B cell (primary cell): ENCODE measurements around the gene SFXN4. TPM values are rescaled to one million over a fixed set of nuclear protein-coding genes. Genes with fewer than 3 reads are reported as not detected.

Experiments
- ATAC-seq: fragments of 200-7000 bp; cut with Tn5 transposase; one replicate; pipeline ENCODE4 v1.10.0; 2021; ENCODE audit warnings: low read depth, mild to moderate bottlenecking, moderate number of reproducible peaks, moderate library complexity
- CTCF ChIA-PET: fragments of 350-600 bp; sonication (Branson Sonifier 250); formaldehyde crosslinking; loops from one replicate; lab custom pipeline; 2021; ENCODE audit warnings: antibody characterized with exemption, inconsistent platforms; lab: Charles Lee
- POLR2A ChIA-PET: fragments of 350-600 bp; sonication (Branson Sonifier 250); formaldehyde crosslinking; loops from one replicate; lab custom pipeline; 2021; ENCODE audit warnings: antibody characterized with exemption; lab: Charles Lee
- DNase-seq: peaks from one replicate; pipeline ENCODE4 v3.0.0; 2013
- H2AFZ ChIP-seq: 2 replicates; pipeline ENCODE4 v1.6.1; 2012; ENCODE audit warnings: mild to moderate bottlenecking, low read depth, low read length; ENCODE audit not compliant: insufficient read depth, poor library complexity, severe bottlenecking
- H3K27ac ChIP-seq, 2 donors: 1 replicate in 1 of 2; 2 replicates in 1 of 2; pipeline ENCODE4 v1.5.1; 2012 to 2013; ENCODE audit warnings: low read length in 2 of 2, mild to moderate bottlenecking in 2 of 2, moderate library complexity in 1 of 2
- H3K27me3 ChIP-seq, 4 experiments: fragments of 200-600 bp in 1 of 4; sonication (generic) in 1 of 4; replicated peaks in 1 of 4; 1 replicate in 2 of 4; 2 replicates in 2 of 4; pipeline versions ENCODE4 v1.6.1 to v1.7.0; 2013 to 2016; ENCODE audit warnings: low read length in 3 of 4, mild to moderate bottlenecking in 2 of 4, mixed read lengths in 1 of 4, moderate library complexity in 1 of 4; ENCODE audit not compliant: insufficient read depth in 4 of 4, control insufficient read depth in 3 of 4; ENCODE audit errors: control extremely low read depth in 1 of 4
- H3K36me3 ChIP-seq, 2 experiments: replicated peaks in 1 of 2; 1 replicate in 1 of 2; 2 replicates in 1 of 2; pipeline versions ENCODE4 v1.6.1 to v1.7.1; 2013; ENCODE audit warnings: low read length in 1 of 2; ENCODE audit not compliant: insufficient read depth in 2 of 2, control insufficient read depth in 1 of 2; ENCODE audit errors: control extremely low read depth in 1 of 2, extremely low read depth in 1 of 2
- H3K4me1 ChIP-seq, 2 donors: fragments of 200-600 bp in 1 of 2; sonication (generic) in 1 of 2; 1 replicate in 1 of 2; 2 replicates in 1 of 2; pipeline versions ENCODE4 v1.5.1 to v1.6.1; 2013 to 2017; ENCODE audit warnings: low read length in 2 of 2; ENCODE audit not compliant: control insufficient read depth in 2 of 2, insufficient read depth in 2 of 2
- H3K4me2 ChIP-seq: replicated peaks from 2 replicates; pipeline ENCODE3; 2012; ENCODE audit warnings: mild to moderate bottlenecking, low read depth, low read length; ENCODE audit not compliant: poor library complexity, severe bottlenecking
- H3K4me3 ChIP-seq, 5 experiments: fragments of 200-600 bp in 1 of 5; sonication (generic) in 1 of 5; 1 replicate in 3 of 5; 2 replicates in 2 of 5; pipeline versions ENCODE4 v1.5.1 to v1.7.0; 2011 to 2016; ENCODE audit warnings: low read length in 4 of 5, mild to moderate bottlenecking in 4 of 5, low read depth in 2 of 5, control low read depth in 1 of 5, moderate library complexity in 1 of 5; ENCODE audit not compliant: insufficient read depth in 1 of 5; ENCODE audit errors: control extremely low read depth in 1 of 5, extremely low read depth in 1 of 5
- H3K79me2 ChIP-seq: fragments of 200-600 bp; sonication (generic); one replicate; pipeline ENCODE4 v1.6.0; 2016; ENCODE audit warnings: low read length; ENCODE audit not compliant: control insufficient read depth, insufficient read depth
- H3K9ac ChIP-seq: fragments of 200-600 bp; sonication (generic); 2 replicates; pipeline ENCODE4 v1.6.1; 2017; ENCODE audit warnings: mild to moderate bottlenecking, low read length, moderate library complexity
- H3K9me3 ChIP-seq, 3 donors: one replicate each; pipeline versions ENCODE4 v1.6.1 to v1.7.1; 2013; ENCODE audit warnings: low read length in 2 of 3; ENCODE audit not compliant: control insufficient read depth in 2 of 3, insufficient read depth in 1 of 3; ENCODE audit errors: control extremely low read depth in 1 of 3
- H4K20me1 ChIP-seq: 2 replicates; pipeline ENCODE4 v1.6.0; 2012; ENCODE audit warnings: mild to moderate bottlenecking, low read length; ENCODE audit not compliant: insufficient read depth, control insufficient read depth, poor library complexity, severe bottlenecking
- H3K27ac Mint-ChIP-seq: one replicate; pipeline ENCODE4 v1.8.0; 2021; ENCODE audit warnings: mixed read lengths
- H3K27me3 Mint-ChIP-seq: one replicate; pipeline ENCODE4 v1.8.0; 2021; ENCODE audit warnings: mixed read lengths
- H3K4me1 Mint-ChIP-seq: one replicate; pipeline ENCODE4 v1.8.0; 2021; ENCODE audit warnings: mixed read lengths
- H3K4me3 Mint-ChIP-seq: one replicate; pipeline ENCODE4 v1.8.0; 2021; ENCODE audit warnings: mixed read lengths
- H3K9me3 Mint-ChIP-seq: one replicate; pipeline ENCODE4 v1.8.0; 2022; ENCODE audit warnings: mixed read lengths; ENCODE audit not compliant: insufficient read depth
- CTCF ChIP-seq: fragments of 200-600 bp; IDR thresholded peaks from one replicate; pipeline ENCODE4 v1.8.0; 2022; ENCODE audit warnings: antibody characterized with exemption, mild to moderate bottlenecking
- EZH2 ChIP-seq: IDR thresholded peaks from 2 replicates; pipeline ENCODE4 v1.6.1; 2012; ENCODE audit warnings: borderline replicate concordance, low read depth, mild to moderate bottlenecking, moderate library complexity, low read length; ENCODE audit not compliant: insufficient read depth, poor library complexity, severe bottlenecking
- WGBS: methylation state at CpG from one replicate; pipeline ENCODE4 v1.1.5; 2013; ENCODE audit warnings: missing lambda C conversion rate; ENCODE audit not compliant: insufficient coverage; 5-methylcytosine and 5-hydroxymethylcytosine counted together
- intact Hi-C: fragments of 100-400 bp; cut with micrococcal nuclease; formaldehyde crosslinking; loops from one replicate; pipeline ENCODE4 v1.10.0; 2022
- polyA plus RNA-seq: library from polyadenylated mRNA; depleted of rRNA; stranded (reverse); fragments of >200 nt; gene quantifications from 2 replicates; pipeline ENCODE4 v1.2.3, GENCODE V29; 2012
- total RNA-seq, 2 donors: library from RNA; stranded (reverse); fragments of 120-200 nt in 1 of 2; gene quantifications; 1 replicate in 1 of 2; 2 replicates in 1 of 2; pipeline versions ENCODE4 v1.2.3 to v1.2.4, GENCODE V29; 2013 to 2022

SFXN4 gene
- total and polyA plus RNA-seq, 2 donors (not counting 1 experiment from before 2014, with no cell fraction given): 9.8 to 15.4 TPM

- peak overlapping the region; percentile 68 for H3K9ac ChIP-seq
- H4K20me1 ChIP-seq: peaks cover 8% of the 10 kb centered on the region
- no peaks in the 10 kb centered on the region for H3K9me3 Mint-ChIP-seq
- POLR2A ChIA-PET: interaction anchor here (0.5 to 2.6 kb wide), 2 partner anchors 24 to 29 kb away, joined by 3 to 10 read pairs; partner anchors contain the start of gene EIF3A
- peaks cover 0 to 6% of the 10 kb centered on the region in 2 experiments for H3K36me3 ChIP-seq
- ATAC-seq: no peak
- peak overlapping the region; percentile 80 for H2AFZ ChIP-seq
- peaks cover 6 to 12% of the 10 kb centered on the region in 2 donors for H3K4me1 ChIP-seq
- peak overlapping the region; percentile 79 for H3K4me3 Mint-ChIP-seq
- no peak overlapping the region for H3K27ac Mint-ChIP-seq
- WGBS: 2% methylated on average over 20 of the region's 22 CpGs
- intact Hi-C loops: loop anchor here (1.0 to 5.0 kb wide), 4 partner anchors 24 to 548 kb away; partner anchors contain the start of genes BAG3, EIF3A and SFXN4
- peaks cover 7% of the 10 kb centered on the region for H3K79me2 ChIP-seq
- H3K9me3 ChIP-seq: no peaks in the 10 kb centered on the region
- H3K27me3 Mint-ChIP-seq: no peaks in the 10 kb centered on the region
- H3K27ac ChIP-seq: no peak overlapping the region
- H3K4me2 ChIP-seq: peak overlapping the region; percentile 91
- TF ChIP-seq EZH2 (no peak), CTCF (no peak)
- CTCF ChIA-PET: interaction anchor here (0.6 to 1.8 kb wide), 4 partner anchors 15 to 278 kb away, joined by 3 to 5 read pairs (median 3); partner anchors contain the start of gene GRK5
- no peak for DNase-seq
- no peaks in the 10 kb centered on the region for H3K27me3 ChIP-seq
- H3K4me3 ChIP-seq: peak overlapping the region; percentile 37 to 77 (median 68)
- peaks cover 10% of the 10 kb centered on the region for H3K4me1 Mint-ChIP-seq
Observed at GRCh38 chr10:119104654-119105015, 60.9 kb downstream of the SFXN4 start.
